RWPE2 (cell line): ENCODE data around the gene ASTN1.
"Not testable (repeated sequence)": the region's sequence is repeated elsewhere in the genome, so short reads cannot be mapped to it uniquely, and the experiment has no call there.

ENCODE experiments used
- ATAC-seq: fragments of 200-7000 bp; cut with Tn5 transposase; 3 replicates; pipeline ENCODE4 v1.9.1; 2021; ENCODE audit warnings: low read depth
- DNase-seq: peaks from one replicate; pipeline ENCODE4 v3.0.0-alpha.2; 2020; ENCODE audit warnings: low spot score
- H3K27ac ChIP-seq: fragments of 450-650 bp; 2 replicates; pipeline ENCODE4 v1.5.1; 2017; ENCODE audit warnings: mild to moderate bottlenecking; ENCODE audit not compliant: poor library complexity, severe bottlenecking
- H3K27me3 ChIP-seq: fragments of 250-450 bp; sonication (Bioruptor Pico); 2 replicates; pipeline ENCODE4 v1.5.1; 2021; ENCODE audit warnings: mild to moderate bottlenecking, moderate library complexity; ENCODE audit not compliant: insufficient read depth, poor library complexity, severe bottlenecking
- H3K36me3 ChIP-seq: fragments of 250-450 bp; sonication (Bioruptor Pico); 2 replicates; pipeline ENCODE4 v1.5.1; 2020; ENCODE audit warnings: low read depth, mild to moderate bottlenecking, moderate library complexity
- H3K4me1 ChIP-seq: fragments of 250-450 bp; sonication (Bioruptor Pico); 2 replicates; pipeline ENCODE4 v1.5.1; 2021; ENCODE audit warnings: mild to moderate bottlenecking, moderate library complexity; ENCODE audit not compliant: insufficient read depth, poor library complexity, severe bottlenecking
- H3K4me3 ChIP-seq: fragments of 250-450 bp; sonication (Bioruptor Pico); 2 replicates; pipeline ENCODE4 v1.5.1; 2021; ENCODE audit warnings: mild to moderate bottlenecking, moderate library complexity; ENCODE audit not compliant: severe bottlenecking
- H3K9me3 ChIP-seq: fragments of 250-450 bp; sonication (Bioruptor Pico); 2 replicates; pipeline ENCODE4 v1.5.1; 2021; ENCODE audit warnings: mild to moderate bottlenecking, moderate library complexity; ENCODE audit not compliant: severe bottlenecking
- TF ChIP-seq, protein P1 (sequence below): fragments of 450-650 bp; IDR thresholded peaks from one replicate; pipeline ENCODE4 v1.5.1; 2017; ENCODE audit warnings: mild to moderate bottlenecking, moderate library complexity; ENCODE audit not compliant: poor library complexity, severe bottlenecking

ASTN1 gene

DNA sequence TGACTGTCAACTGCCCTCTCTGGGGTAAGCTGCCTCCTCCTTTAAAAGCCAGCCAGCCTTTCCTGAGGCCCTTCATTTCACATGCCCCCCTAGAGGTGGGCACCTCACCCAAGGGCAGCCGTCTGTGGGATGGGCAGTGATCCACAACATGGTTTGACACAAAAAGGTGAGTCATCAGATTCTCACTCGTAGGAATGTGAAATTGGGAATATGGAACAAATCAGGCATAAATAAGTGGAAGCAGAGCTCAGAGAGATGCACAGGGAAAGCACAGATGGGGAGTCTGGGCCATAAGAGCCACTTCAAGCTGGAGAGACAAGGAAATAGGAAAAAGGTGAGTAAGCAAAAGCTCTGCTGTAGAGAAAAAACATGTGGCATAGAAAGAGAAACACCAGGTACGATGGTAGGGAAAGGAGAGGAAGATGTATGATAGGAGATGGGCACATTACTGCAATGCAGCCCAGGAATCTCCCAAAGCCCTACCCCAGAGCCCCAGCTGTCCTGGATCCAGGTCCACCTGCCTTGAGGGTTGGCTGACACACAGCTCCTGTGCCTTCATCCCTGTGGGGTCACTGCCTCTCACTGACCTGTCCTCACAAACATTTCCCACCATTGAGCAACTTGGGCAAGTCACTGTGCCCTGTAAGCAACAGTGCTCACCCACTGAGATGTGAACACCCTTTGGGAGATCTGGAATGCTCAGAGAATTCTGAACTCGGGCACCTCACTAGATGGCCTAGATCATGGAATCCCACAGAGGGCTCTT lies 86.6 kb downstream of the ASTN1 start:
- Histone ChIP-seq H3K4me1 (peaks cover 2% of the 10 kb centered on the region), H3K4me3 (no peak overlapping the region), H3K36me3 (no peaks in the 10 kb centered on the region), H3K9me3 (no peaks in the 10 kb centered on the region), H3K27ac (no peak overlapping the region), H3K27me3 (peaks cover 5% of the 10 kb centered on the region)
- DNase-seq = no peak
- ATAC-seq = no peak
- TF ChIP-seq, protein P1, sequence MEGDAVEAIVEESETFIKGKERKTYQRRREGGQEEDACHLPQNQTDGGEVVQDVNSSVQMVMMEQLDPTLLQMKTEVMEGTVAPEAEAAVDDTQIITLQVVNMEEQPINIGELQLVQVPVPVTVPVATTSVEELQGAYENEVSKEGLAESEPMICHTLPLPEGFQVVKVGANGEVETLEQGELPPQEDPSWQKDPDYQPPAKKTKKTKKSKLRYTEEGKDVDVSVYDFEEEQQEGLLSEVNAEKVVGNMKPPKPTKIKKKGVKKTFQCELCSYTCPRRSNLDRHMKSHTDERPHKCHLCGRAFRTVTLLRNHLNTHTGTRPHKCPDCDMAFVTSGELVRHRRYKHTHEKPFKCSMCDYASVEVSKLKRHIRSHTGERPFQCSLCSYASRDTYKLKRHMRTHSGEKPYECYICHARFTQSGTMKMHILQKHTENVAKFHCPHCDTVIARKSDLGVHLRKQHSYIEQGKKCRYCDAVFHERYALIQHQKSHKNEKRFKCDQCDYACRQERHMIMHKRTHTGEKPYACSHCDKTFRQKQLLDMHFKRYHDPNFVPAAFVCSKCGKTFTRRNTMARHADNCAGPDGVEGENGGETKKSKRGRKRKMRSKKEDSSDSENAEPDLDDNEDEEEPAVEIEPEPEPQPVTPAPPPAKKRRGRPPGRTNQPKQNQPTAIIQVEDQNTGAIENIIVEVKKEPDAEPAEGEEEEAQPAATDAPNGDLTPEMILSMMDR = no peak

DNA sequence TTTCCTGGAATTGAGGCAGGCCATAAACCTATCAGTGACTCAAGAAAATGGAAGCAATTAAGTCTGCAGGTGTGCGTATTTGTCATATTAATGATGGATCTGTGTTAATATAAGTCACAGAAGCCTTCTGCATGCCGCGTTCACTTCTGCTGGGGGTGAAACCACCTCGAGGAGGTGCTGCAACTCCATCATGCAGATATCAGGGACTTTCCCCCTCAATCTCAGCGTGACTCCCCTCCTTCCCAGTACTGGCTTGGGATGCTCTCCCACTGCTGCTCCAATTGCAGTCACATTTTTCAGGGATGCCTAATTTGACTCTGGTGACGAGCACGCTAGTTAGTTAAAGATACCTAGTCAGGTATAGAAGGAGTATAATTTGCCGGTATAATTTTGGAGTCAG lies 87.5 kb downstream of the ASTN1 start:
- peaks cover 5% of the 10 kb centered on the region for H3K27me3 ChIP-seq
- no peaks in the 10 kb centered on the region for H3K36me3 ChIP-seq
- no peak overlapping the region for H3K4me3 ChIP-seq
- no peaks in the 10 kb centered on the region for H3K9me3 ChIP-seq
- H3K27ac ChIP-seq = no peak overlapping the region
- DNase-seq (no peak), ATAC-seq (no peak)
- TF ChIP-seq, protein P1 = no peak
- H3K4me1 ChIP-seq = no peaks in the 10 kb centered on the region

DNA sequence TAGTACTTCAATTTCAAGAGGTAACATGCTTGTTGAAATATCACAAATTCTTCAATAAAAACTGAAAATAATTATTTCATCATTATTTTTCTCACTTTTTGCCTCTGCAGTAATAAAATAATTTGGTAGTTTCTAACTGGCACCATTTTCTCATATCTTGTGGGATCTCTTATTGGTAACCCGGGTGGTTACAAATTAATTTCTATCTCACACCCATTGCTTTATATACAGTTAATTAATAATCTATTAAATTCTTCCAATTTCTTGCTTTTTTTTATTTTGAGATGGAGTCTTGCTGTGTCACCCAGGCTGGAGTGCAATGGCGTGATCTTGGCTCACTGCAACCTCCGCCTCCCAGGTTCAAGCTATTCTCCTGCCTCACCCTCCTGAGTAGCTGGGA lies 89.7 kb downstream of the ASTN1 start:
- not testable (repeated sequence) for ATAC-seq, H3K9me3 ChIP-seq, H3K27ac ChIP-seq, H3K36me3 ChIP-seq, H3K4me3 ChIP-seq, H3K4me1 ChIP-seq, DNase-seq, H3K27me3 ChIP-seq

DNA sequence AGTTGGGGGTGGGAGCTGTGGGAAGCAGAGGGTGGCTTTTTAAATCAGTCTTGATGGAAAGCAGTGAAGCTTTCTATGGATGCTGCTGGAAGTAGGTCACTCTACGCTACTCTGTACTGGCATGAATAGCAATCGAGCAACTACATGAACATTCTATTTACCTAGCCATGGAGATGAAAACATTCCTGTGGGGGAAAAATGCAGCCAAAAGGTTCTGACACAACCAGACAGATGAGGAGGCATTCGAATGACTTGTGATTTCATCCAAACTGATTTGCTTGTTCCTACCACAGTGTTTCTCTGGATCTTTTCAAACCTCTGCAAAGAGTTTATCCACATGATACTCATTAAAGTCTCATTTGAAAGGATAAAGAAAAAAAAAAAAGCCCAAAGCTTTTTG lies 95.0 kb downstream of the ASTN1 start:
- H3K9me3 ChIP-seq = no peaks in the 10 kb centered on the region

DNA sequence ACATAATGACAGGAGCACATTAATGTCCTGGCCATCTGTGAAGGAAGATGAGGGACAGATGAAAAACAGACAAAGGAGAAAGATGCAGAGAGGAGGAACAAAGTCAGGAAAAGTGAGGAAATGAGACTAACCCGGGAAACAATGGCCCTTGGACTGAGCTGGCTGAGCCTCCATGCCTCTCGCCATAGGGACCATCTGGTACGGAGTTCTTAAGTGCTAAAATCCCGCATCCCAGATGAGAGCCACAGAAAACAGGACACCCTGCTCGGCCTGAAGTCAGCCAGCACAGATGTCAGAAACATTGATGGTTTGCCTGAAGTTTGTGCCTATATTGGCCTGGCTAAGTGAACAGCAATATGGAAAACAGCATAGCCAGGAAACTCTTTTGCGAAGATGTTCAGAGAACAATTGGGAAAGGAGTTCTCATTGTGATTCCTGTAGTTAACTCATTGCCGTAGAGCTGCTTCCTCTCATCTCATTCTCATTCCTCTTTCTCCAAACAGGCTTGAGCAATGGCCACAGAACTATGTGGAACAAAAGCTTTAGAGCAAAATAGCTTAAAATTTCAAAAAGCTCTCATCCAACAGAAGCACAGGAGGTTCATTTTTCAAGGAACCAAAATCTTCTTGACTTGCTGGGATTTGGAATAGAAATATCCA lies 96.6 kb downstream of the ASTN1 start:
- H3K9me3 ChIP-seq = no peaks in the 10 kb centered on the region
- no peaks in the 10 kb centered on the region for H3K36me3 ChIP-seq
- no peak overlapping the region for H3K27ac ChIP-seq
- H3K4me3 ChIP-seq = no peak overlapping the region
- no peaks in the 10 kb centered on the region for H3K27me3 ChIP-seq
- DNase-seq = no peak
- H3K4me1 ChIP-seq = no peaks in the 10 kb centered on the region
- no peak for ATAC-seq
- TF ChIP-seq, protein P1 = no peak

More for the DNA sequence above, 95.0 kb downstream of the ASTN1 start:
- no peaks in the 10 kb centered on the region for H3K36me3 ChIP-seq
- TF ChIP-seq, protein P1 = no peak
- no peaks in the 10 kb centered on the region for H3K4me1 ChIP-seq
- H3K27me3 ChIP-seq = peaks cover 4% of the 10 kb centered on the region
- no peak overlapping the region for H3K4me3 ChIP-seq
- no peak for ATAC-seq
- H3K27ac ChIP-seq = no peak overlapping the region
- no peak for DNase-seq
